NCI-H526 treated with DMSO at 0.1 percent for 48 hours (cell line): Measurements from ENCODE around the gene CHRM1.
"Not testable (repeated sequence)": the region's sequence is repeated elsewhere in the genome, so short reads cannot be mapped to it uniquely, and the experiment has no call there.

ENCODE experiments used
- DNase-seq: peaks from one replicate; lab custom pipeline; 2025; lab: John Stamatoyannopoulos, UW

CHRM1 gene

DNA sequence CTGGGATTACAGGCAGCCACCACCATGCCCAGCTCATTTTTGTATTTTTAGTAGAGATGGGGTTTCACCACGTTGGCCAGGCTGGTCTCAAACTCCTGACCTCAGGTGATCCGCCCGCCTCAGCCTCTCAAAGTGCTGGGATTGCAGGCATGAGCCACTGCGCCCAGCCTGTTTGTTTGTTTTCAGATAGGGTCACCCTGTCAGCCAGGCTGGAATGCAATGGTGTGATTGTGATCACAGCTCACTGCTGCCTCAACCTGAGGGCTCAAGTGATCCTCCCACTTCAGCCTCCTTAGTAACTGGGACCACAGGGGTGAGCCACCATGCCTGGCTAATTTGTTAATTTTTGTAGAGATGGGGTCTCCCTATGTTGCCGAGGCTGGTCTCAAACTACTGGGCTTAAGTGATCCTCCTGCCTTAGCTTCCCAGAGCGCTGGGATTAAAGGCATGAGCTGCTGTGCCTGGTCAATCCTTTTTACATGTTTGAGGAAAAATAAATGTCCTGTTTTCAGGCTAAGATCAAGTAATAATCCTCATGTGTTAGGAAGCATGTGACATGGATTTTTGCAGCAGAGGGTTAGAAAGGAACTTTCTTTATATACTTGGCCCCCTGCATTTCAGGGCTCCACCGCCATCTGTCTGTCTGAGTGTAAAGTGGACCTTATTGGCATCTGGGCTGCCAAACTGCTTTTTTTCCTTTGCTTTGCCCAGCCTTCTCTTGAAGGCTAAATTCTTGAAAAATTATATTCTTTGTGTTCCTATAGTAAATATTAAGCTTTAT is 45.3 kb downstream of the CHRM1 start:
- DNase-seq = no peak

DNA sequence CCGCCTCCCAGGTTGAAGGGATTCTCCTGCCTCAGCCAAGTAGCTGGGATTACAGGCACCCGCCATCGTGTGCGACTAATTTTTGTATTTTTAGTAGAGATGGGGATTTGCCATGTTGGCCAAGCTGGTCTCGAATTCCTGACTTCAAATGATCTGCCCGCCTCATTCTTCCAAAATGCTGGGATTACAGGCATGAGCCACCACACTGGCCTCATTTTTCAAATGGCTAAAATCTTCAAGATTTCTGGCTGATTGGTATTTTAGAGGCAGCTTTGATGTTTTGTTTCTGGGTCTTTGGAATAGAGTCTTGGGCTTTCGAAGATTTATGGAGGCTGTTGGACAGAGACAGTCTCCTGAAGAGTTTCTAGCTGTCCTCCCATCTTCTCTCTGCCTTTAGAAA is 46.3 kb downstream of the CHRM1 start:
- no peak for DNase-seq

DNA sequence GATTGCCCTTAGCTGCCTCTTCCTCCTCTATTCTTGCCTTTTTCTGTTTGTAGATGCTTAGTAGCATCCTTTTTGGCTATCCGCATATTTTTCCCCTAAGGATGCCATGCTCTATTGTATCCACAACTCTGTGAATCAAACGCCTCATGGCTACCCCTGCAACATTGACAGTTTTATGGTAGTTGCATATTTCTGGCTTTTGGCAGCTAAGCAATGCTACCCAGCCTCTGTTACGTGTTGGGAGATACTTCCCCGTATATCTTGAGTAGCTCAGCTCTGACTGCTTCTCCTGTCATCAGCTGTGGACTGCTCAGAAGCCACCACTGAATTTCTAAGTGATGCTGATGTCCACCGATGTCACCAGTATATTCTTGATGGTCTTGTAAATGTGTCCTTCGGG is 55.5 kb downstream of the CHRM1 start:
- DNase-seq = no peak

DNA sequence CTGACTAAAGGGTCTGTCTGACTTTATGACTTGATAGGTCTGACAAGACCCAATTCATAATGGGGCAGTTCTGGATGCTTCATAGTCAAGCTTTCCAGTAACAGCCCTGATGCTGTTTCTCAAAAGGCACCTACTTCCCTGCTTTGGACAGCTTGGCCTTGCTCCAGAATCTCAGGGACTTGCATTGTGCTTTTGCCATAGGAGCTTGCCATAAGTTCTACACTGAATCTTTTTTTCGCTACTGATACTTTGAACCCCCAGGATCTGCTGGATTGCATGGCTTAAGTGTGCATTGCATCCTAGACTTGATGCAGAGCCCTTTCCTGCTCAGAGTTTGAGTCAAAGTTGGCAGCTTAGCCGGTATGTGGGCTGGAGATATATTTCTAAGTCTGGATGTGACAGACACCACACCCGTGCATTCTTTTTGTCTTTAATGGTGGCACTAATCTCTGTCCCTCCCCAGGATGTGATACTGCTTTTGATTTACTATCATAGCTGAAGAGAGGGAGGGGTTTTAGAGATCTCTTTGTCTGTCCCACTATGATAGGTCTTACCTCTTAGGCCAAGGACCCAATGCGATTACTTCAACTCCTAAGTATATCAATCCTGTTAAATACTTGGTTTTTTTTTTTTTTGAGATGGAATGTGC is 57.4 kb downstream of the CHRM1 start:
- DNase-seq = no peak

DNA sequence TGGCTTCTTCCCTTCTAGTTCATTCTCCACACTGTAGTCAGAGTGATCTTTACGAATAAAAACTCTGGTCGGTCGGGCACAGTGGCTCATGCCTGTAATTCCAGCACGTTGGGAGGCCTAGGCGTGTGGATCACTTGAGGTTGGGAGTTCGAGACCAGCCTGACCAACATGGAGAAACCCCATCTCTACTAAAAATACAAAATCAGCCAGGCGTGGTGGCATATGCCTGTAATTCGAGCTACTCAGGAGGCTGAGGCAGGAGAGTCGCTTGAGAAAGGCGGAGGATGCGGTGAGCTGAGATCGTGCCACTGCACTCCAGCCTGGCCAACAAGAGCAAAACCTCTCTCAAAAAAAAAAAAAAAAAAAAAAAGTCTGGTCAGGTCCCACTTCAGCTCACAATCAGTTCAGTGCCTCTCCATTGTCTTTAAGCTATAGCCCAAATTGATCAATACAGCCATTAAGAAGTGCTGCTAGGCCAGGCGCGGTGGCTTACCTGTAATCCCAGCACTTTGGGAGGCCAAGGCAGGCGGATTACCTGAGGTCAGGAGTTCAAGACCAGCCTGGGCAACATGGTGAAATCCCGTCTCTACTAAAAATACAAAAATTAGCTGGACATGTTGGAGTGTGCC is 59.5 kb downstream of the CHRM1 start:
- not testable (repeated sequence) for DNase-seq

DNA sequence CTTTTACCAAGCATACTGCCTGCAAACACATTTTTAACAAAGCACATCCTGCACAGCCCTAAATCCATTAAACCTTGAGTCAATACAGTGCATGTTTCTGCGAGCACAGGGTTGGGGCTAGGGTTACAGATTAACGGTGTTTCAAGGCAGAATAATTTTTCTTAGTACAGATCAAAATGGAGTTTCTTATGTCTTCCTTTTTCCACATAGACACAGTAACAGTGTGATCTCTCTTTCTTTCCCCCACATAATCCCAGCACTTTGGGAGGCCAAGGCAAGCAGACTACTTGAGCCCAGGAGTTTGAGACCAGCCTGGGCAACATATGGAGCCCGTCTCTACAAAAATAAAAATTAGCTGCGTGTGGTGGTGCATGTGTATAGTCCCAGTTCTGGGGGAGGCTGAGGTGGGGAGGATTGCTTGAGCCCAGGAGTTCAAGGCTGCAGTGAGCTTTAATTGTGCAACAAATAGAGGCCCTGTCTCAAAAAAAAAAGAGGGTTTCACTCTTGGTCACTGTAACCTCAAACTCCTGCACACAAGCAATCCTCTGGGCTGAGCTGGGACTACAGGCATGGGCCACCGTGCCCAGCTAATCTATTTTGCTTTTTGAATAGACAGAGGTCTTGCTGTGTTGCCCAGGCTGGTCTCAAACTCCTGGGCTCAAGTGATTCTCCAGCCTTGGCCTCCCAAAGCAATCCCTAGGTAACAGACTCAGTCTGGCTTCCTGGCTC is 60.2 kb downstream of the CHRM1 start:
- DNase-seq = no peak

DNA sequence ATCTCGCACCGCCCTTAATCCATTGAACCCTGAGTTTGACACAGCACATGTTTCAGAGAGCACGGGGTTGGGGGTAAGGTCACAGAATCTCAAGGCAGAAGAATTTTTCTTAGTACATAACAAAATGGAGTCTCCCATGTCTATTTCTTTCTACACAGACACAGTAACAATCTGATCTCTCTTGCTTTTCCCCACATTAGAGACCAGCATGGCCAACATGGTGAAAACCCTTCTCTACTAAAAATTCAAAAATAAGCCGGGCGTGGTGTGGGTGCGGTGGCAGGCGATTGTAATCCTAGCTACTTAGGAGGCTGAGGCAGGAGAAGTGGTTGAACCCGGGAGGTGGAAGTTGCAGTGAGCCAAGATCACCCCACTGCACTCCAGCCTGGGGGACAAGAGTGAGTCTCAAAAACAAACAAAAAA is 61.9 kb downstream of the CHRM1 start:
- not testable (repeated sequence) for DNase-seq
